Mesenchymal stem cell (in vitro differentiated cells and primary cell): ENCODE data around the gene PRKG1.

Experiments used
- DNase-seq: peaks from one replicate; pipeline ENCODE4 v3.0.0-alpha.2; 2013
- H2AFZ ChIP-seq: one replicate; pipeline ENCODE4 v1.6.1; 2013; ENCODE audit warnings: low read depth, mild to moderate bottlenecking, control low read depth, inconsistent platforms, low read length, moderate library complexity
- H2AK5ac ChIP-seq: 2 replicates; pipeline ENCODE4 v1.6.1; 2013; ENCODE audit warnings: low read length, moderate library complexity, mild to moderate bottlenecking, inconsistent platforms; ENCODE audit not compliant: severe bottlenecking
- H2BK120ac ChIP-seq: one replicate; pipeline ENCODE4 v1.6.1; 2013; ENCODE audit warnings: low read depth, mild to moderate bottlenecking, inconsistent platforms, low read length, moderate library complexity
- H2BK12ac ChIP-seq, 2 experiments: one replicate each; pipeline ENCODE4 v1.6.1; 2013; ENCODE audit warnings: inconsistent platforms in 2 of 2, low read length in 2 of 2, mild to moderate bottlenecking in 2 of 2, moderate library complexity in 2 of 2, control low read depth in 1 of 2
- H2BK15ac ChIP-seq: one replicate; pipeline ENCODE4 v1.6.1; 2013; ENCODE audit warnings: mild to moderate bottlenecking, low read depth, inconsistent platforms; ENCODE audit not compliant: poor library complexity, severe bottlenecking
- H2BK5ac ChIP-seq: 2 replicates; pipeline ENCODE4 v1.6.1; 2013; ENCODE audit warnings: low read depth, mild to moderate bottlenecking, low read length, control low read depth, inconsistent platforms; ENCODE audit not compliant: poor library complexity, severe bottlenecking
- H3K14ac ChIP-seq, 2 experiments: one replicate each; pipeline ENCODE4 v1.6.1; 2013; ENCODE audit warnings: inconsistent platforms in 2 of 2, low read length in 2 of 2, control low read depth in 1 of 2, mild to moderate bottlenecking in 1 of 2, moderate library complexity in 1 of 2
- H3K18ac ChIP-seq, 2 experiments: one replicate each; pipeline ENCODE4 v1.6.1; 2013; ENCODE audit warnings: inconsistent platforms in 2 of 2, low read length in 2 of 2, control low read depth in 1 of 2, low read depth in 1 of 2, mild to moderate bottlenecking in 1 of 2
- H3K23ac ChIP-seq, 2 experiments: one replicate each; pipeline ENCODE4 v1.6.1; 2013; ENCODE audit warnings: inconsistent platforms in 2 of 2, low read length in 2 of 2, mild to moderate bottlenecking in 2 of 2, moderate library complexity in 2 of 2, control low read depth in 1 of 2
- H3K27ac ChIP-seq: 2 replicates; pipeline ENCODE4 v1.5.1; 2013; ENCODE audit warnings: mild to moderate bottlenecking, moderate library complexity, low read length, control low read depth, inconsistent platforms; ENCODE audit not compliant: poor library complexity, severe bottlenecking
- H3K27me3 ChIP-seq, 2 experiments: 2 replicates each; pipeline versions ENCODE4 v1.6.1 to v1.7.0; 2013; ENCODE audit warnings: low read length in 2 of 2, mild to moderate bottlenecking in 2 of 2, moderate library complexity in 2 of 2, control low read depth in 1 of 2, inconsistent platforms in 1 of 2; ENCODE audit not compliant: control insufficient read depth in 1 of 2, insufficient read depth in 1 of 2
- H3K36me3 ChIP-seq, 2 experiments: 2 replicates each; pipeline versions ENCODE4 v1.6.1 to v1.7.0; 2013; ENCODE audit warnings: low read length in 2 of 2, control low read depth in 1 of 2, inconsistent platforms in 1 of 2, low read depth in 1 of 2, mild to moderate bottlenecking in 1 of 2; ENCODE audit not compliant: insufficient read depth in 2 of 2, control insufficient read depth in 1 of 2
- H3K4ac ChIP-seq, 2 experiments: one replicate each; pipeline ENCODE4 v1.6.1; 2013; ENCODE audit warnings: inconsistent platforms in 2 of 2, low read length in 2 of 2, mild to moderate bottlenecking in 2 of 2, moderate library complexity in 2 of 2, control low read depth in 1 of 2, low read depth in 1 of 2
- H3K4me1 ChIP-seq: 2 replicates; pipeline ENCODE4 v1.6.1; 2013; ENCODE audit warnings: low read depth, low read length, control low read depth; ENCODE audit not compliant: control insufficient read depth, insufficient read depth
- H3K4me2 ChIP-seq: 2 replicates; pipeline ENCODE4 v1.6.1; 2013; ENCODE audit warnings: low read length, mild to moderate bottlenecking, inconsistent platforms; ENCODE audit not compliant: poor library complexity, severe bottlenecking
- H3K4me3 ChIP-seq, 2 experiments: 2 replicates each; pipeline versions ENCODE4 v1.5.1 to v1.7.0; 2013; ENCODE audit warnings: low read length in 2 of 2, mild to moderate bottlenecking in 2 of 2, control low read depth in 1 of 2, low read depth in 1 of 2; ENCODE audit not compliant: insufficient read depth in 1 of 2
- H3K79me1 ChIP-seq: replicated peaks from 2 replicates; pipeline ENCODE4 v1.6.1; 2013; ENCODE audit warnings: mild to moderate bottlenecking, control low read depth, low read length, inconsistent platforms; ENCODE audit not compliant: poor library complexity, severe bottlenecking
- H3K9ac ChIP-seq: 2 replicates; pipeline ENCODE4 v1.7.0; 2013; ENCODE audit warnings: mild to moderate bottlenecking, low read length, moderate library complexity
- H3K9me3 ChIP-seq: 2 replicates; pipeline ENCODE4 v1.7.0; 2013; ENCODE audit warnings: mild to moderate bottlenecking, low read length; ENCODE audit not compliant: control insufficient read depth
- H4K8ac ChIP-seq: one replicate; pipeline ENCODE4 v1.6.1; 2013; ENCODE audit warnings: inconsistent platforms, mild to moderate bottlenecking, low read length, moderate library complexity
- H4K91ac ChIP-seq: one replicate; pipeline ENCODE4 v1.6.1; 2013; ENCODE audit warnings: mild to moderate bottlenecking, low read length, inconsistent platforms
- WGBS: methylation state at CpG from one replicate; pipeline ENCODE4 v1.1.7; 2013; ENCODE audit warnings: mixed read lengths; 5-methylcytosine and 5-hydroxymethylcytosine counted together

The PRKG1 gene

DNA sequence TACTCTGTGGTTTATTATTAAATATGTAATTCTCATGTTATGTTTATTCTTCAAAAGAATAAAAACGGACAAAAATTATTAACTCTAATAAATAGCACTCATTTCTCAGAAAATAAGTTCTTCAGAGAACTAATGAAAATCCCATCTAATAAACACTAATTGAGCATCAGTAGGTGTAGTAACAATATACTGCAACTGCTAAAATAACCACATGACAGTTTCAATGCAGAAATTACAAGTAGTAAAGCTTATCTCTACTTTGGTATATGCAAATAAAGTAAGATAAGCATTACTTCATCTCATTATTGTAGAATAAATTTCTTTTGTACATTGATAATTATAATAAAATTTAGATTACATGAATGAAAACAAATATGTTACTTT is 1183.4 kb downstream of the PRKG1 start:
- no peak overlapping the region for H3K27ac ChIP-seq
- WGBS = no CpG with 5 or more reads among the region's 1 CpG
- no peak overlapping the region for H3K18ac ChIP-seq
- H2BK5ac ChIP-seq = no peak overlapping the region
- H3K14ac ChIP-seq = no peak overlapping the region
- no peak overlapping the region for H4K8ac ChIP-seq
- H2AFZ ChIP-seq = no peak overlapping the region
- no peak overlapping the region for H3K4ac ChIP-seq
- no peak overlapping the region for H2BK120ac ChIP-seq
- no peaks in the 10 kb centered on the region for H3K9me3 ChIP-seq
- no peak overlapping the region for H2BK15ac ChIP-seq
- no peak overlapping the region for H2AK5ac ChIP-seq
- H3K79me1 ChIP-seq = no peaks in the 10 kb centered on the region
- H3K4me3 ChIP-seq = no peak overlapping the region
- no peak overlapping the region for H3K23ac ChIP-seq
- no peaks in the 10 kb centered on the region for H3K27me3 ChIP-seq
- H2BK12ac ChIP-seq = no peak overlapping the region
- no peak overlapping the region for H3K4me2 ChIP-seq
- H4K91ac ChIP-seq = no peak overlapping the region
- H3K9ac ChIP-seq = no peak overlapping the region
- H3K36me3 ChIP-seq = no peaks in the 10 kb centered on the region
- no peaks in the 10 kb centered on the region for H3K4me1 ChIP-seq
- no peak for DNase-seq

GRCh38 chr10:52258799-52259425 is 1184.6 kb downstream of the PRKG1 start:
- Histone ChIP-seq H3K4me3 (no peak overlapping the region), H3K18ac (no peak overlapping the region), H3K9ac (no peak overlapping the region), H4K91ac (no peak overlapping the region), H2AK5ac (no peak overlapping the region), H3K79me1 (no peaks in the 10 kb centered on the region), H2AFZ (no peak overlapping the region), H3K4ac (no peak overlapping the region), H3K9me3 (no peaks in the 10 kb centered on the region), H3K14ac (no peak overlapping the region), H4K8ac (no peak overlapping the region), H2BK12ac (no peak overlapping the region), H2BK15ac (no peak overlapping the region), H2BK5ac (no peak overlapping the region), H2BK120ac (no peak overlapping the region), H3K23ac (no peak overlapping the region), H3K4me2 (no peak overlapping the region), H3K27me3 (no peaks in the 10 kb centered on the region), H3K36me3 (no peaks in the 10 kb centered on the region), H3K27ac (no peak overlapping the region), H3K4me1 (no peaks in the 10 kb centered on the region)
- WGBS = 100% methylated on average over 1 of the region's 1 CpG
- DNase-seq = peak; percentile 43

GRCh38 chr10:52259426-52259812 is 1185.1 kb downstream of the PRKG1 start:
- no peak overlapping the region for H3K4me2 ChIP-seq
- H3K27me3 ChIP-seq = no peaks in the 10 kb centered on the region
- H4K8ac ChIP-seq = no peak overlapping the region
- H3K14ac ChIP-seq = no peak overlapping the region
- WGBS = 59% methylated on average over 2 of the region's 2 CpGs
- no peaks in the 10 kb centered on the region for H3K79me1 ChIP-seq
- no peak overlapping the region for H2BK15ac ChIP-seq
- no peak overlapping the region for H3K27ac ChIP-seq
- H3K4me1 ChIP-seq = no peaks in the 10 kb centered on the region
- no peaks in the 10 kb centered on the region for H3K9me3 ChIP-seq
- no peak overlapping the region for H2BK12ac ChIP-seq
- no peak overlapping the region for H4K91ac ChIP-seq
- DNase-seq = no peak
- H2BK120ac ChIP-seq = no peak overlapping the region
- no peak overlapping the region for H2AFZ ChIP-seq
- H3K18ac ChIP-seq = no peak overlapping the region
- no peak overlapping the region for H3K4ac ChIP-seq
- H3K23ac ChIP-seq = no peak overlapping the region
- no peak overlapping the region for H2BK5ac ChIP-seq
- H2AK5ac ChIP-seq = no peak overlapping the region
- no peak overlapping the region for H3K4me3 ChIP-seq
- no peak overlapping the region for H3K9ac ChIP-seq
- no peaks in the 10 kb centered on the region for H3K36me3 ChIP-seq

GRCh38 chr10:52261362-52261761 is 1187.1 kb downstream of the PRKG1 start:
- Histone ChIP-seq H4K8ac (no peak overlapping the region), H3K14ac (no peak overlapping the region), H3K4me2 (no peak overlapping the region), H3K4me1 (no peaks in the 10 kb centered on the region), H3K4ac (no peak overlapping the region), H2BK120ac (no peak overlapping the region), H4K91ac (no peak overlapping the region), H2BK12ac (no peak overlapping the region), H3K9me3 (no peaks in the 10 kb centered on the region), H3K23ac (no peak overlapping the region), H3K9ac (no peak overlapping the region), H2BK15ac (no peak overlapping the region), H2AFZ (no peak overlapping the region), H3K79me1 (no peaks in the 10 kb centered on the region), H3K27ac (no peak overlapping the region), H3K36me3 (no peaks in the 10 kb centered on the region), H2BK5ac (no peak overlapping the region), H3K27me3 (no peaks in the 10 kb centered on the region), H3K4me3 (no peak overlapping the region), H2AK5ac (no peak overlapping the region), H3K18ac (no peak overlapping the region)
- no peak for DNase-seq
- 100% methylated on average over 1 of the region's 1 CpG for WGBS
